Mesendoderm (in vitro differentiated cells): ENCODE results near the gene MACIR.

Source experiments
- DNase-seq: peaks from one replicate; pipeline ENCODE4 v3.0.0; 2013
- H2AK5ac ChIP-seq: 2 replicates; pipeline ENCODE4 v1.6.1; 2013; ENCODE audit warnings: low read length, inconsistent platforms
- H2BK120ac ChIP-seq: 2 replicates; pipeline ENCODE4 v1.6.1; 2013; ENCODE audit warnings: low read depth, mild to moderate bottlenecking, low read length, moderate library complexity, mixed read lengths
- H2BK15ac ChIP-seq: replicated peaks from 2 replicates; pipeline ENCODE4 v1.6.1; 2013; ENCODE audit warnings: low read depth, mild to moderate bottlenecking, moderate library complexity
- H2BK5ac ChIP-seq: 2 replicates; pipeline ENCODE4 v1.6.1; 2013; ENCODE audit warnings: low read length, inconsistent platforms
- H3K18ac ChIP-seq: 2 replicates; pipeline ENCODE4 v1.6.1; 2013; ENCODE audit warnings: mild to moderate bottlenecking, low read length, mixed read lengths
- H3K23ac ChIP-seq: one replicate; pipeline ENCODE4 v1.6.1; 2013; ENCODE audit warnings: low read length
- H3K27ac ChIP-seq: 2 replicates; pipeline ENCODE4 v1.5.1; 2013; ENCODE audit warnings: low read depth, mild to moderate bottlenecking, inconsistent platforms, low read length, moderate library complexity
- H3K27me3 ChIP-seq: 2 replicates; pipeline ENCODE4 v1.6.1; 2013; ENCODE audit warnings: low read length, control low read depth, mild to moderate bottlenecking, inconsistent platforms; ENCODE audit not compliant: insufficient read depth, poor library complexity
- H3K36me3 ChIP-seq: 2 replicates; pipeline ENCODE4 v1.6.1; 2013; ENCODE audit warnings: low read length, inconsistent platforms; ENCODE audit not compliant: control insufficient read depth, insufficient read depth
- H3K4ac ChIP-seq: one replicate; pipeline ENCODE4 v1.6.1; 2013; ENCODE audit warnings: low read depth, mild to moderate bottlenecking, low read length, moderate library complexity
- H3K4me1 ChIP-seq: 2 replicates; pipeline ENCODE4 v1.6.1; 2013; ENCODE audit warnings: low read depth, low read length, inconsistent platforms; ENCODE audit not compliant: control insufficient read depth
- H3K4me2 ChIP-seq: 2 replicates; pipeline ENCODE4 v1.6.1; 2013; ENCODE audit warnings: low read length
- H3K4me3 ChIP-seq: 2 replicates; pipeline ENCODE4 v1.5.1; 2013; ENCODE audit warnings: mild to moderate bottlenecking, low read length
- H3K56ac ChIP-seq: one replicate; pipeline ENCODE4 v1.6.1; 2013; ENCODE audit warnings: low read length
- H3K79me1 ChIP-seq: 2 replicates; pipeline ENCODE4 v1.6.1; 2013; ENCODE audit warnings: low read length, inconsistent platforms
- H3K79me2 ChIP-seq: 2 replicates; pipeline ENCODE4 v1.6.1; 2013; ENCODE audit warnings: mild to moderate bottlenecking, low read length; ENCODE audit not compliant: control insufficient read depth, insufficient read depth
- H3K9ac ChIP-seq: 2 replicates; pipeline ENCODE4 v1.6.1; 2013; ENCODE audit warnings: low read length, inconsistent platforms
- H4K5ac ChIP-seq: one replicate; pipeline ENCODE4 v1.6.1; 2013; ENCODE audit warnings: low read length
- H4K8ac ChIP-seq: one replicate; pipeline ENCODE4 v1.6.1; 2013; ENCODE audit warnings: low read depth, mild to moderate bottlenecking, control low read depth, low read length, moderate library complexity
- WGBS: extraction: QIAGEN DNeasy Blood & Tissue Kit; methylation state at CpG from one replicate; pipeline ENCODE4 v1.1.7; 2013; ENCODE audit warnings: low lambda C conversion rate, missing lambda C conversion rate; ENCODE audit not compliant: insufficient coverage; ENCODE audit errors: extremely low coverage; 5-methylcytosine and 5-hydroxymethylcytosine counted together

The MACIR gene

DNA sequence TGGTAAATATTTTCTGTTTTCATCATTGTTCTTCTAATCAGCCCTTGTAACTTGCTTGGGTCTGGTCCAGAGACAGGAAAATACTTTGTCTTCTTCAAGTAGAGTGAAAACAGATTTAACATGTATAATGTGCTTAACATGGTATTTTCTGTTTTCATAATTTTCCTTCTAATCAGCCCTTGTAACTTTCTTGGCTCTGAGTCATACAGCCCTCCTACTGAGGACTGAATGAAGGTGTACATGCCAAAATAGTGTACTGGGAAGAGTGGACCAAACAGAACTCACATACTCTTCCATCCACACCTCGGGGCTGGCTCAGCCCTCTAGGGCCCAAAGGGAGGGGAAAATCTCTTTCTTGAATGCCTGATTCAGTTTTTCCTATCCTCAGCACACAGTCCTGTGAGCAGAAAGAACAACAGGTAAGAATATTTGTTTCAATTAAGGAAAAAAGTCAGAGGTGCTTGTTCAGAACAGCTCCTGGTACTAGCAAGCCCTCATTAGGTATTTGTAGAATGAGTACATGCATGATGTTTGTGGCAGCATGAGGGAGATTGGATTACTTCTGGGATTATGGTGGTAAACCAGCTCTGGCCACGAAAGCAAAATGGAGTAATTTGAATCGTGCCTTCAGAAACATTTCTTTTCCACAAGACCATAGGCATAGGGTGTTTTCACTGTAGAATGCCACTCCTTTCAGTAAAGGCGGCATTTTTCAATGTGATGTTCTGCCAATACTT is 24.2 kb upstream of the MACIR start:
- no peak overlapping the region for H4K8ac ChIP-seq

GRCh38 chr5:103235891-103236290 is 22.7 kb upstream of the MACIR start:
- no peak overlapping the region for H3K4me3 ChIP-seq
- no peaks in the 10 kb centered on the region for H3K79me1 ChIP-seq
- no peaks in the 10 kb centered on the region for H3K79me2 ChIP-seq
- H3K23ac ChIP-seq = no peak overlapping the region
- no CpG with 5 or more reads among the region's 1 CpG for WGBS
- H4K8ac ChIP-seq = no peak overlapping the region
- H3K27me3 ChIP-seq = no peaks in the 10 kb centered on the region
- no peak overlapping the region for H2BK5ac ChIP-seq
- no peak for DNase-seq
- no peak overlapping the region for H3K18ac ChIP-seq
- no peaks in the 10 kb centered on the region for H3K4me1 ChIP-seq
- no peak overlapping the region for H3K4ac ChIP-seq
- no peak overlapping the region for H3K56ac ChIP-seq
- H2BK120ac ChIP-seq = no peak overlapping the region
- H3K4me2 ChIP-seq = no peak overlapping the region
- H2BK15ac ChIP-seq = no peak overlapping the region
- H3K36me3 ChIP-seq = no peaks in the 10 kb centered on the region
- no peak overlapping the region for H2AK5ac ChIP-seq
- H3K9ac ChIP-seq = no peak overlapping the region
- no peak overlapping the region for H4K5ac ChIP-seq
- no peak overlapping the region for H3K27ac ChIP-seq

More for the DNA sequence above, 24.2 kb upstream of the MACIR start:
- Histone ChIP-seq H3K27ac (no peak overlapping the region), H3K4me2 (no peak overlapping the region), H3K27me3 (no peaks in the 10 kb centered on the region), H3K18ac (no peak overlapping the region), H3K23ac (no peak overlapping the region), H3K79me1 (no peaks in the 10 kb centered on the region), H2BK120ac (no peak overlapping the region), H3K56ac (no peak overlapping the region), H3K9ac (no peak overlapping the region), H2BK5ac (no peak overlapping the region), H2BK15ac (no peak overlapping the region), H4K5ac (no peak overlapping the region), H3K79me2 (no peaks in the 10 kb centered on the region), H3K4me3 (no peak overlapping the region), H2AK5ac (no peak overlapping the region), H3K4ac (no peak overlapping the region), H3K36me3 (no peaks in the 10 kb centered on the region), H3K4me1 (no peaks in the 10 kb centered on the region)
- no CpG with 5 or more reads among the region's 4 CpGs for WGBS
- no peak for DNase-seq

GRCh38 chr5:103237778-103238177 is 20.8 kb upstream of the MACIR start:
- H2BK120ac ChIP-seq = no peak overlapping the region
- no peaks in the 10 kb centered on the region for H3K4me1 ChIP-seq
- H4K5ac ChIP-seq = no peak overlapping the region
- no peak overlapping the region for H3K4ac ChIP-seq
- H3K18ac ChIP-seq = no peak overlapping the region
- H2BK5ac ChIP-seq = no peak overlapping the region
- H3K79me2 ChIP-seq = no peaks in the 10 kb centered on the region
- H3K56ac ChIP-seq = no peak overlapping the region
- no peak overlapping the region for H3K27ac ChIP-seq
- WGBS = no CpG with 5 or more reads among the region's 1 CpG
- H3K36me3 ChIP-seq = no peaks in the 10 kb centered on the region
- no peak overlapping the region for H3K23ac ChIP-seq
- H3K79me1 ChIP-seq = no peaks in the 10 kb centered on the region
- no peak overlapping the region for H3K4me3 ChIP-seq
- H4K8ac ChIP-seq = no peak overlapping the region
- no peak overlapping the region for H3K9ac ChIP-seq
- no peaks in the 10 kb centered on the region for H3K27me3 ChIP-seq
- H3K4me2 ChIP-seq = no peak overlapping the region
- H2BK15ac ChIP-seq = no peak overlapping the region
- no peak overlapping the region for H2AK5ac ChIP-seq
- no peak for DNase-seq

- WGBS = no CpG with 5 or more reads among the region's 2 CpGs
- Histone ChIP-seq H3K79me2 (no peaks in the 10 kb centered on the region), H3K27ac (peak overlapping the region; percentile 49)
Measured at GRCh38 chr5:103243665-103244064, 14.9 kb upstream of the MACIR start.

DNA sequence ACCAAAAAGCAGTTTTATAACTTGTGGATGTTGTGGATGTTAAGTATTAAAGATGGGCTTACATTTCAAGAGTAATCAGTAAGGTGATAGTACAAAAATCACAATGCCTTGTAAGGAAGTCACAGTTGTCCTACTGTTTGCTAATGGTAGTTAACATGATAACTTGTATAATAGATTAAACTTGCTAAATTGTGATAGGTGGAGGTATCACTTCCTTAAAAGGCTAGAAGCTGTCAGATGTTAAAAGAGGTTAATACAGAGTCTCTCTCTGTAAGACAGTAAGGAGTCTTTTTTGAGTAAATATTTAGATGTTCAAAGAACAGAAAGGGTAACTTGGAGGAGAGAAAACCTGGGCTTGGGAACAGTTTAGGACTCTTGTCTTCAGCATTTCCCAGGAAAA is 14.2 kb upstream of the MACIR start:
- H3K4me3 ChIP-seq = no peak overlapping the region
- no peak overlapping the region for H2BK120ac ChIP-seq
- no peak overlapping the region for H2AK5ac ChIP-seq
- H3K79me1 ChIP-seq = no peaks in the 10 kb centered on the region
- H3K36me3 ChIP-seq = no peaks in the 10 kb centered on the region
- no peak overlapping the region for H4K5ac ChIP-seq
- no peaks in the 10 kb centered on the region for H3K79me2 ChIP-seq
- no peak overlapping the region for H2BK5ac ChIP-seq
- H3K23ac ChIP-seq = no peak overlapping the region
- no peak overlapping the region for H3K4me2 ChIP-seq
- H3K56ac ChIP-seq = no peak overlapping the region
- no peak overlapping the region for H4K8ac ChIP-seq
- peaks cover 2% of the 10 kb centered on the region for H3K4me1 ChIP-seq
- no peaks in the 10 kb centered on the region for H3K27me3 ChIP-seq
- H3K9ac ChIP-seq = no peak overlapping the region
- no peak overlapping the region for H3K27ac ChIP-seq
- no peak overlapping the region for H3K4ac ChIP-seq
- H2BK15ac ChIP-seq = no peak overlapping the region
- peak; percentile 42 for DNase-seq
- no peak overlapping the region for H3K18ac ChIP-seq

More at GRCh38 chr5:103243665-103244064, 14.9 kb upstream of the MACIR start:
- Histone ChIP-seq H3K4me1 (peaks cover 2% of the 10 kb centered on the region), H2AK5ac (no peak overlapping the region), H2BK120ac (no peak overlapping the region), H3K56ac (no peak overlapping the region), H3K4me3 (no peak overlapping the region), H3K18ac (no peak overlapping the region), H3K27me3 (no peaks in the 10 kb centered on the region), H3K4me2 (no peak overlapping the region), H3K23ac (no peak overlapping the region), H3K79me1 (no peaks in the 10 kb centered on the region), H3K36me3 (no peaks in the 10 kb centered on the region), H3K4ac (no peak overlapping the region), H4K8ac (no peak overlapping the region), H2BK15ac (peak overlapping the region; percentile 65), H2BK5ac (no peak overlapping the region), H4K5ac (no peak overlapping the region), H3K9ac (no peak overlapping the region)
- DNase-seq = peak; percentile 52

DNA sequence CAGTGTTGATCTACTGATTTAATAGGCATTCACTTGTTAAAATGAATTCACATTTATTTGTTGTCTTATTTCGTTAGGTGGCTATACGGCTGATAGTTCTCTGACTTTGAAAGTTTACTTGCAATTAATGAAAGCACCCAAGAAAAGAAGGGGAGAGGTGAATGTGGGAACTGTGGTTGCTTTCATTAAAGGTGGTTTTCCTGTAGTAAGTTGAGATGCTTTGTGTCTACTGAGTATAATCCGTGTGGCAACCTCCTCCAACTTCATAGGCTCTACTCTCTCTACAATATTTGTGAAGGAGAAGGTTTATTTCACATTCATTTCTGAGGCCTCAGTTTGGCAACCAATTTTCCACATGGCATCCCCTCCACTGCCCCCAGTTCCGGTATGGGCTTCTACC is 12.8 kb upstream of the MACIR start:
- H3K36me3 ChIP-seq = no peaks in the 10 kb centered on the region
- H4K8ac ChIP-seq = no peak overlapping the region
- H3K23ac ChIP-seq = no peak overlapping the region
- H3K56ac ChIP-seq = no peak overlapping the region
- H3K4me3 ChIP-seq = no peak overlapping the region
- no peak overlapping the region for H2AK5ac ChIP-seq
- H4K5ac ChIP-seq = no peak overlapping the region
- WGBS = no CpG with 5 or more reads among the region's 4 CpGs
- no peak overlapping the region for H3K27ac ChIP-seq
- H3K4me1 ChIP-seq = peaks cover 2% of the 10 kb centered on the region
- no peak overlapping the region for H3K18ac ChIP-seq
- no peak overlapping the region for H3K9ac ChIP-seq
- H2BK5ac ChIP-seq = no peak overlapping the region
- H3K4ac ChIP-seq = no peak overlapping the region
- H2BK15ac ChIP-seq = no peak overlapping the region
- DNase-seq = no peak
- H3K27me3 ChIP-seq = no peaks in the 10 kb centered on the region
- no peaks in the 10 kb centered on the region for H3K79me1 ChIP-seq
- no peaks in the 10 kb centered on the region for H3K79me2 ChIP-seq
- H3K4me2 ChIP-seq = no peak overlapping the region
- no peak overlapping the region for H2BK120ac ChIP-seq
